Embryonic facial prominence (tissue), 1 donor: ENCODE results near the gene KIF26B.
"Not testable (repeated sequence)": the region's sequence is repeated elsewhere in the genome, so short reads cannot be mapped to it uniquely, and the experiment has no call there.

ENCODE experiments used
- DNase-seq: peaks from one replicate; pipeline ENCODE4 v3.0.0-alpha.2; 2016; ENCODE audit errors: extremely low spot score

KIF26B gene

GRCh38 chr1:245694753-245695195 lies 540.0 kb downstream of the KIF26B start:
- DNase-seq: no peak

DNA sequence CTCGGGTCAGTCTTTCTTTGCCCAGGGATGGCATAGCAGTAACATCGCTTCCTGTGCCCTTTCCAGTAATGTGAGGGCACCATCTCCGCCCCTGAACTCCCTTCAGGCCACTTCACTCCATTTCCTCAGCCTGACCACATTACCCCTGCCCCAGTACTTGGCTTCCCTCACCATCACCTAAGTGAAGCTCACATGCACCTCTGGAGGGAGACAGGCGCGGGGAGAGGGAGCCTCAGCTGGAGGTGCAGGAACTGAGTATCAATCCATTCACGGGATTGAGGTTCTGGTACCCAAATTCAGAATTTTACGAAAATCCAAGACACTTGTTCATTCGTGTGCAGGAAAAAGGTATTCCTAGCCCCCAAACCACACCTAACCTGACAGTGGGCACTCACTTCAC lies 540.4 kb downstream of the KIF26B start:
- DNase-seq: no peak

- not testable (repeated sequence) for DNase-seq
Observed at GRCh38 chr1:245695701-245696100, 540.9 kb downstream of the KIF26B start.

DNA sequence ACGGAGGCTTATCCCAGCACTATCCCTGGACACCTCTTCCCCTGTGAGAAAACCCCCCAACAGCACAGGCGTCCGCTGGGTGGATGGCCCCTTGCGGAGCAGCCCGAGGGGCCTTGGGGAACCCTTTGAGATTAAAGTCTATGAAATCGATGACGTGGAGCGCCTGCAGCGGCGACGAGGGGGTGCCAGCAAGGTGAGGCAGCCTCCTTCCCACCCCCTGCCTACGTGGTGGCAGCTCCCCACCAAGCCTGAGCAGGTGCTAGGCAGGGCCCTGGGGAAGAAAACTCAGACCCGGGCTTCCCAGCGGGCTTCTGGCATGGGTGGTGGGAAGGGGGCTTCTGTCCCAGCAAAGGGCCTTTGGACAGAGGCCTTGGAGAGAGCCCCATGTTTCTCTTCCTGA lies 543.3 kb downstream of the KIF26B start:
- DNase-seq: no peak

DNA sequence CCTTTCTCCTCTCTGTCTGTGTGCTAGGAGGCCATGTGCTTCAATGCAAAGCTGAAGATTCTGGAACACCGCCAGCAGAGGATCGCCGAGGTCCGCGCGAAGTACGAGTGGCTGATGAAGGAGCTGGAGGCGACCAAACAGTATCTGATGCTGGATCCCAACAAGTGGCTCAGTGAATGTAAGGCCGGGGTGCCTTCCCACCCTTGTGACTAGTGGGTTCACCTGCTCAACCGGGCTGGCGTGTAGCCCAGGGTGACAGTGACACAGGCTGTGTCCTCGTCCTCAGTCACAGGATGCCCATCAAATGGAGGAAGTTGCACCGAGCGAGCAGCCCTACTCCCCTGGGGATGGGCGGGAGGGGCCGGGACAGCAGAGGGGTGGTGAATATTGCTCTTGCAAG lies 544.1 kb downstream of the KIF26B start:
- DNase-seq: no peak

DNA sequence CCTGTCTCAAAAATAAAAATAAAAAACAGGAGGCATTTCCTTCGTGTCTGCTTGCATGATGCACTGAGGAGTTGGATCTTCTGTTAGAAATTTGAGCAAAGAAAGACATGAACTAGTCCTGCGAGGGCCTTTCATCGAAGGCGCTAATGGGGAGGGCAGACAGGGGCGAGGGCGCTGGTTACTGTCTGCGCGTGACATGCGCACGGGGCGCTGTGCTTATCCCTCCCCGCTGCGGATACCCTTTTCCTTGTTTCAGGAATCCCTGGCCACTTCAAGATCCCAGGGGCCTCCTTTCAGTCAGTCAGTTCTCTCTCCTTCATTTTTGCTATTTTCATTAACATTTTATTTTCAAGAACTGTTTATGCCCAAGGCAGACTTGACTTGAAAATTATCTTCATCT lies 545.8 kb downstream of the KIF26B start:
- no peak for DNase-seq

GRCh38 chr1:245701631-245702030 lies 546.8 kb downstream of the KIF26B start:
- no peak for DNase-seq

DNA sequence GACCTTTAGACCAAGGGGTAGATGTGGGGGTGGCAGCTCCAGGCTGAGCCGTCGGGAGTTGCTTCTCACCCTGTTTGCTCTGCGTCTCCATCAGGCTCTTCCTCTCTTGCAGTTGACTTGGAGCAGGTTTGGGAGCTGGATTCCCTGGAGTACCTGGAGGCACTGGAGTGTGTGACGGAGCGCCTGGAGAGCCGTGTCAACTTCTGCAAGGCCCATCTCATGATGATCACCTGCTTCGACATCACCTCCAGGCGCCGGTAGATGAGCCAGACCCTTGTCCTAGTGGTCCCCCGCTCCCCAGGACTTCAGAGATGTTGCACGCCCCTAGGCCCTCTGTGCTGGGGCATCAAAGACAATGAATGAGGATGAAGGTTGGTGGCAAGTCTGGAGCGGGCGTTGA lies 547.6 kb downstream of the KIF26B start:
- DNase-seq: no peak

DNA sequence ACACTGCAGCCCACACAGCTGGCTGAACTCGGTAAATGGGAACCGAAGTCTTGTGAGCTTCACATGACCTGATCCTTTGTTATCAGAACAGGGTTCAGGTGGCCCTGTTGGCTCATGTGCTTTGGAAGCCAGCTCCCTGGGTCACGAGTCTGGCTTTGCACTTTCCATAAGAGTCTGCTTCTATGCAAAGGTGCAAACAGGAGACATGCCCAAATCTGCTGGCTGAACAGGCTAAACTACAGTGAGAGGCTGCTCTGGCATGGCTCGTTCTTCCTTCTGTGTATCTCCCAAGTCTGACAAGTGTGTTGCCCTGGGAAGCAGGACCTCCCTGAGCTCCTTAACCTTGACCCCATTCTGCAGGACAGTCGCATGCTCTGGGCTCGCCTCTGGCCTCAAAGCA lies 549.6 kb downstream of the KIF26B start:
- DNase-seq: no peak

GRCh38 chr1:245704765-245705164 lies 550.0 kb downstream of the KIF26B start:
- DNase-seq: no peak

DNA sequence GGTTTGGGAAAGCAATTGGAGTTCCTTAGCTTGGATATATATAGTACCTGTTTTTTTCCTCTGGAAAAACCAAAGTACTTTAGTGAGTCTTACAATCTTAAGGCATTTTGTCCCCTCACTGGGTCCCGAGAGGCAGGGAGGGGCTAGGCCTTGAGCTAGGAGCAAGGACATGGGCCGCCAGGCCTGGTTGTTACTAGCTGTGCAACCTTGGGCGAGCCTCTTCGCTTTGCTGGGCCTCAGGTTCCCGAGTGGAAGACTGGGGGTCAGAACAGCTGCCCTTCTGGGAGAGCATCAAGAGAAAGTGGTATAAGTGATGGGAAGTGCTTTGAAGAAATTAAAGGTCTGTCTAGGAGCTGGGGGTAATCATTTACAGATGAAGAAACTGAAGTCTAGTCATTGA lies 553.2 kb downstream of the KIF26B start:
- DNase-seq: no peak

DNA sequence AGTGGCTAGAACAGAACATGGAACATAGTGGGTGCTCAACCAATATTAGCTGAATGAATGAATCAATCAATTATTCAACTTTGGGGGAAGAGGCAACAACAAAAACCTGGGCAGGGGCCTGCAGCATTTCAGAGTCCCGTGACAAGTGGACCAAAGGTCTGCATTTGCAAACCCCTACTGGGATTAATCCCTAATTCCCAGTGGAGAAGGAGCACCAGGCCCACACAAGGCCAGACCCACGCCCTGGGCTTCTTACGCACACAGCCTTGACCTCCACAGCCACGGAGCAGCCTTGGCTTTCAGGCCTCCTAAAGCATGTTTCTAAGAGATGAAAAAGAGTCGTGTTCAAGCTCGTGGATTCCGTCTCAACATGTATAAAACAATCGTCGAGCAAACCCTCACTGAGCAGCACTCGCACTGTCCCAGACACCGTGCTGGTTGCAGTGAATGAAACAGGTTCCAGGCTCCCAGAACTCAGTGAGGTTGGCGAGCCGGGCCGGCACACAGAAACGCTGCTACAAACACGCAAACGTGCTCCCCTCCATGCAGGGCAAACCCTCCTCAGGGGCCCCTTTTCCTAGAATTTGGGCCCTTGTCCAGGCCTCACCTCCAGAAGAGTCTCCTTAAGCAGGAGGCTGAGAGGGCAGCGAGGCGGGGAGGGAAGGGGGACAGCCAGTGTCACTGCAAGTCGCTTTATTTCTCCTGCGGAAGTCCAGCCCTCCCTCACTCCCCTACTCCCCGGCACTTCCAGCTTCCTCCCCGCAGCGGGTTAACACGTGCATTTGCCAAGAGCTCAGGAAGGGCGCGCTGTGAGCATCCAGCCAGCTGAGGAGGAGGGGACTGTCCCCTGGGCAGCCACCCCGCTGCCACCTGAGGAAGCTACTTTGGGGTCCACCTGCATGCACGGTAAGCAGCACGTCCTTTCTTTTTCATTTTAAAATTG lies 556.4 kb downstream of the KIF26B start:
- no peak for DNase-seq

DNA sequence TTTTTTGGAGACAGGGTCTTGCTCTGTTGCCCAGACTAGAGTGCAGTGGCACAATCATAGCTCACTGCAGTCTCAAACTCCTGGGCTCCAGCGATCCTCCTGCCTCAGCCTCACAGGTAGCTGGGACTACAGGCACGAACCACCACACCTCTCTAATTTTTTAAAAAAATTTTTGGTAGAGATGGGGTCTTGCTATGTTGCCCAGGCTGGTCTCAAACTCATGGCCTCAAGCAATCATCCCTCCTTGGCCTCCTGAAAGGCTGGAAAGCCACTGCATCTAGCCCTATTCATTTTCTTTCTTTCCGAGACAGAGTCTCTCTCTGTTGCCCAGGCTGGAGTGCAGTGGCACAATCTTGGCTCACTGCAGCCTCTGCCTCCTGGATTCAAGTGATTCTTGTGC lies 559.2 kb downstream of the KIF26B start:
- DNase-seq: not testable (repeated sequence)

DNA sequence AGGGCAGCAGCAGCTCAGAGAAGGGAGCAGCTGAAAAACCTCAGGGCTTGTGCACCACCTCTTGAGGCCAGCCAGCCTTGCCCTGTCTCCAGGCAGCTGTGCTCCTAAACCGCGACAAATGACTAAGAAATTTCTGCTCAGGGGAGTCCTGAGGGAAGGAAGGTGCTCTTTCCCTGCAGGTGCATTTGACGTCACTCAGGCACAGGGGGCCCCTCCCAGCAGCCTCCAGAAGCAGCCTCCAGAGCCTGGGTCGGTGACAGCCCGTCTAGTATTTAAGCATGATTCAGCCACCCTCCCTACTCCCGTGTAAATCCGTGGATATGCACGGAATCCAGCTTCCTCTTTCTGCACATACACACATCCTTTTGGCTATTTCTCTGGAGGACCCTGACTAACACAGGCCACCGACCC lies 560.5 kb downstream of the KIF26B start:
- DNase-seq: no peak

- DNase-seq: no peak
Observed at GRCh38 chr1:245715970-245716369, 561.2 kb downstream of the KIF26B start.

DNA sequence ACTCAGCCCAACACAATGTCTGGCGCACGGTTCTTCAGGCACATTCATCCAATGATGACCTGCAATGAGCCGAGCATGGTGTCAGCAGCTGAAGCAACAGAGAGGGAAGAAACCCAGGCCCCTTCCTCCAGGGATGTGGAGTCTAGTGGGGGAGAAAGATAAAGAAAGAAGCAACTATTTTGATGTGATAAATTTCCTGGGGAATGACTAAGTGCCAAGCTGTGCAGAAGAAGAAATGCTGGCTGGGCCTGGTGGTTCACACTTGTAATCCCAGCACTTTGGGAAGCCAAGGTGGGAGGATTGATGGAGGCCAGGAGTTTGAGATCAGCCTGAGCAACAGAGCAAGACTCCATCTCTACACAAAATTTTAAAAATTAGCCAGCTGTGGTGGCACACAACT lies 561.8 kb downstream of the KIF26B start:
- no peak for DNase-seq

- no peak for DNase-seq
Observed at GRCh38 chr1:245717611-245718010, 562.8 kb downstream of the KIF26B start.

GRCh38 chr1:245718123-245718522 lies 563.3 kb downstream of the KIF26B start:
- DNase-seq: no peak

GRCh38 chr1:245718951-245719350 lies 564.2 kb downstream of the KIF26B start:
- no peak for DNase-seq

DNA sequence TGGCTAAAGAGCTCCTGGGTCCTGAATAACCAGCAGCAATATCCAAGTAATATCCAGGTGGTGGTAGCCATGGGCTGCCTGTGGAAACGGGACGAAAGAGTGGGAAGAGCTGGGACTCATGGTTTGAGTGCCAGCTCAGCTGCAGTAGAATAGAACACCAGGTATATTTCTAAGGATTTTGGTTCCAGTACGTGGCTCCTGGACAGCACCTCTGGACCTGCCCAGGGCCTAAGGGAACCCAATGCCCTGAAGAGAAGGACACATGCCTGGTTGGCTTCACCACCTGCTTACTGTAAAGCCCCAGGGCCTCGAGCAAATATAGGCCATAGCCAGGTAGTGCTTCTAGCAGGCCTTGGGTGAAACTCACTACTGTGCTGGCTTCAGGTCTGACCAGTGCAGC lies 566.7 kb downstream of the KIF26B start:
- no peak for DNase-seq

DNA sequence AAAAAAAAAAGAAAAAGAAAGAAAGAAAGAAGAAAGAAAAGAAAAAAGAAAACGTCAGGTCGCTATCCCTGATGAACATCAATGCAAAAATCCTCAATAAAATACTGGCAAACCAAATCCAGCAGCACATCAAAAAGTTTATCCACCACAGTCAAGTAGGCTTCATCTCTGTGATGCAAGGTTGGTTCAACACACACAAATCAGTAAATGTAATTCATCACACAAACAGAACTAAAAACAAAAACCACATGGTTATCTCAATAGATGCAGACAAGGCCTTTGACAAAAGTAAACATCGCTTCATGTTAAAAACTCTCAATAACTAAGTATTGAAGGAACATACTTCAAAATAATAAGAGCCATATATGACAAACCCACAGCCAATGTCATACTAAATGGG lies 573.2 kb downstream of the KIF26B start:
- DNase-seq: not testable (repeated sequence)

DNA sequence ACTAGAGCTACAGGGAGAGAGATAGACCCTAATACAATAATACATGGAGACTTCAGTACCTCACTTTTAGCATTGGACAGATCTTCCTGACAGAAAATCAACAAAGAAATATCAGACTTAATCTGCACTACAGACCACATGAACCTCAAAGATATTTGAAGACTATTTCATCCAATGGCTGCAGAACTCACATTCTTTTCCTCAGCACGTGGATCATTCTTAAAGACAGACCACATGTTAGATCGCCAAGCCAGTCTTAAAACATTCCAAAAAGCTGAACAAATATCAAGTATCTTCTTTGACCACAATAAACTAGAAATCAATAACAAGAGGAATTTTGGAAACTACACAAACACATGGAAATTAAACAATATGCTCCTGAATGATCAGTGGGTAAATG lies 576.0 kb downstream of the KIF26B start:
- DNase-seq: no peak

DNA sequence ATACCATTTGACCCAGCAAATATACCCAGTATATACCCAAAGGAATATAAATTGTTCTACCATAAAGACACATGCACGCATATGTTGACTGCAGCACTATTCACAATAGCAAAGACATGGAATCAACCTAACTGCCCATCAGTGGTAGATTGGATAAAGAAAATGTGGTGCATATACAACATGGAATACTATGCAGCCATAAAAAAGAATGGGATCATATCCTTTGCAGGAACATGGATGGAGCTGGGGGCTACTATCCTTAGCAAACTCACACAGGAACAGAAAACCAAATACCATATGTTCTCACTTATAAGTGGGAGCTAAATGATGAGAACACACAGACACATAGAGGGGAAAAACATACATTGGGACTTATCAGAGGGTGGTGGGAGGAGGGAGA lies 585.6 kb downstream of the KIF26B start:
- DNase-seq: not testable (repeated sequence)

- peak; percentile 32 for DNase-seq
Observed at GRCh38 chr1:245742896-245743295, 588.1 kb downstream of the KIF26B start.
